BE2C (cell line): ENCODE data around the gene LGALS7.

Source experiments
- DNase-seq: peaks from one replicate; pipeline ENCODE4 v3.0.0-alpha.2; 2020
- H3K27me3 ChIP-seq: fragments of 250-450 bp; sonication (Bioruptor Pico); 2 replicates; pipeline ENCODE4 v1.5.1; 2020; ENCODE audit warnings: mild to moderate bottlenecking
- H3K36me3 ChIP-seq: fragments of 250-450 bp; sonication (Bioruptor Pico); 2 replicates; pipeline ENCODE4 v1.5.1; 2020; ENCODE audit warnings: mild to moderate bottlenecking
- H3K4me1 ChIP-seq: fragments of 250-450 bp; sonication (Bioruptor Pico); 2 replicates; pipeline ENCODE4 v1.5.1; 2020
- H3K4me3 ChIP-seq: 2 replicates; pipeline ENCODE4 v1.5.1; 2011; ENCODE audit warnings: low read depth, low read length
- H3K9me3 ChIP-seq: fragments of 250-450 bp; sonication (Bioruptor Pico); 2 replicates; pipeline ENCODE4 v1.5.1; 2020
- CTCF ChIP-seq: IDR thresholded peaks from 2 replicates; pipeline ENCODE4 v1.5.1; 2012; ENCODE audit warnings: mild to moderate bottlenecking, low read depth, low read length

LGALS7 gene

GRCh38 chr19:38734176-38734425, 39.2 kb downstream of the LGALS7 start:
- H3K9me3 ChIP-seq: no peaks in the 10 kb centered on the region
- H3K36me3 ChIP-seq: peaks cover 3% of the 10 kb centered on the region
- H3K27me3 ChIP-seq: no peaks in the 10 kb centered on the region
- no peak overlapping the region for H3K4me3 ChIP-seq
- DNase-seq: no peak
- H3K4me1 ChIP-seq: no peaks in the 10 kb centered on the region
- no peak for TF ChIP-seq CTCF

- H3K4me3 ChIP-seq: no peak overlapping the region
- TF ChIP-seq CTCF: no peak
- no peaks in the 10 kb centered on the region for H3K9me3 ChIP-seq
- no peaks in the 10 kb centered on the region for H3K27me3 ChIP-seq
- H3K36me3 ChIP-seq: peaks cover 3% of the 10 kb centered on the region
- no peak for DNase-seq
- no peaks in the 10 kb centered on the region for H3K4me1 ChIP-seq
Measured at GRCh38 chr19:38733493-38734175, 39.7 kb downstream of the LGALS7 start.

- H3K36me3 ChIP-seq: peaks cover 3% of the 10 kb centered on the region
- TF ChIP-seq CTCF: no peak
Measured at GRCh38 chr19:38733241-38733492, 40.1 kb downstream of the LGALS7 start.

DNA sequence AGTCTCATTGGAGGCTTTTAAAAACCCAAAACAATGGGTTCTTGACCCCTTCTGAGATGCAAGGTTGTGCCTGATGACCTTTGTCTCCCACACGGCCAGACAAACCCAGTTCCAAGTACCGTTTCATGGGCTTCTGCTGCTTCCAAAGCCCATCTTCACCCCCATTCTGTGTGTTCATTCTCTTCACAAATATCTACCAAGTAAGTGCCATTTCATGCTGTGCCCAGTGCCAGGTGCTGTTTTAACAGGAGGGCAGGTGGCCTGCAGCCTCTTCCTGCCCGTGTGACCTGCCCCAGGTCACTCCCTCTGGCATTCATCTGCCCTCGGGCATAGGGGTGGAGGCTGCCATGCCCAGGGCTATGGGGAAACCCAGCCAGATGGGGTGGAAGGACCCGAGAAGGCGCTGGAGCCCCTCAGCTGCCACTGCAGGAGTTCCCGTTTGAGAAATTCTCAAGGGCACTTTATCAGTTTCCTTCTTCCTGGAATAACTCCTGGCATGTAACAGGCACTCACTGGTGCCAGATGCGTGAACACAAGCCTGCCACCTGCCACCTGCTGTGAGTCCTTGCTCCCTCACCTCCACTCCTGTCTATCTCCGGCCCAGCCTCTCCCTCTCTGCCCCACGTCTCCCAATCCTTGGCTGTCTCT, 41.5 kb downstream of the LGALS7 start:
- Histone ChIP-seq H3K27me3 (no peaks in the 10 kb centered on the region), H3K4me1 (no peaks in the 10 kb centered on the region), H3K9me3 (no peaks in the 10 kb centered on the region), H3K36me3 (peaks cover 9% of the 10 kb centered on the region), H3K4me3 (no peak overlapping the region)
- no peak for DNase-seq
- no peak for TF ChIP-seq CTCF

More at GRCh38 chr19:38733241-38733492, 40.1 kb downstream of the LGALS7 start:
- Histone ChIP-seq H3K27me3 (no peaks in the 10 kb centered on the region), H3K4me3 (no peak overlapping the region), H3K9me3 (no peaks in the 10 kb centered on the region), H3K4me1 (no peaks in the 10 kb centered on the region)
- DNase-seq: no peak

GRCh38 chr19:38730731-38731589, 42.4 kb downstream of the LGALS7 start:
- no peaks in the 10 kb centered on the region for H3K4me1 ChIP-seq
- no peak for TF ChIP-seq CTCF
- no peak for DNase-seq
- no peaks in the 10 kb centered on the region for H3K27me3 ChIP-seq
- H3K36me3 ChIP-seq: peaks cover 15% of the 10 kb centered on the region
- H3K9me3 ChIP-seq: no peaks in the 10 kb centered on the region
- no peak overlapping the region for H3K4me3 ChIP-seq

- Histone ChIP-seq H3K4me3 (no peak overlapping the region), H3K27me3 (no peaks in the 10 kb centered on the region), H3K4me1 (no peaks in the 10 kb centered on the region), H3K9me3 (no peaks in the 10 kb centered on the region), H3K36me3 (peaks cover 21% of the 10 kb centered on the region)
- DNase-seq: no peak
- TF ChIP-seq CTCF: no peak
Measured at GRCh38 chr19:38730470-38730730, 42.9 kb downstream of the LGALS7 start.
